ENCODE measurements around the gene TLCD1. TPM values are rescaled to one million over a fixed set of nuclear protein-coding genes. Genes with fewer than 3 reads are reported as not detected.

TLCD1 gene
- total and polyA plus RNA-seq, 7 donors, result 0.68 to 2.4 (median 1.1) TPM; not detected in 1

DNA sequence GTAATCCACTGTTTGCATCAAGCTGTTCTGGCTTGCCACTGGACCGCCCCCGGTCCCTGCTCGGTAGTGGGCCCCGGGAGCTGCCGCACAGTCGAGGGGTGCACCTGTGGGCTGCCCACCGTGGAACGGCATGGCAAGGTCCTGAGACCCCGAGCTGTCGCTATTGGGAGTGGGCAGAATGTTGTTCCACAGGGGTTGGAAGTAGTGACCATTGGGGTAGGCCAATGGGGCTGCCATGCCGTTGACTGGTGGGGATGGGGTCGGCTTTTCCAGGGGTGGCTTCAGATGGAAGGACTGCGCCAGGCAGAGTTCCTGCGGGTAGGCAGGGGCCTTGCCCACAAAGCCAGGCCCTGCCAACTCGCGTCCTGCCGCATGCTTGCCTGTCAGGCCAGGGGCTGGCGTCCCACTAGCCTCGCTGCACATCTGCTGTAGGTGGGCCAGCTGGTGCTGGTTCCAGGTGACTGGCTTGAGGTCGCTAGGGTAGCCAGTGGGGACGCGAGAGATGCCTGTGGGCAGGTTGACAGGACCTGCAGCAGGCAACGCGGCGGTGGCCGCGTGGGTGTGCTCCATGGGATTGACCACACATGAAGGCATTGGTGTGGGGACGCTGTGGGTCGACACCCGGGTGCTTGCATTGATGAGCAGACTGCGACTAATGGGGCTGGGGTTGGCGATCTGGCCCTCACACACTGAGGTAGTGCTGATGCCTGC lies 32.5 kb upstream of the TLCD1 start:
- Histone ChIP-seq H3K36me3 (ENCODE audit: insufficient read depth in 1 of 2, low read depth in 1 of 2) (peaks cover 0 to 33% of the 10 kb centered on the region in 2 donors), H3K27ac (no peak overlapping the region), H3K4me1 (peaks cover 13% of the 10 kb centered on the region), H3K4me3 (no peak overlapping the region), H3K27me3 (ENCODE audit: insufficient read depth in 3 of 3, low read length in 2 of 3) (no peaks in the 10 kb centered on the region), H3K9me3 (no peaks in the 10 kb centered on the region)
- DNase-seq, result peak in 1 of 2 donors; percentile 51
- 93 to 98% (median 94%) methylated on average over 32 of the region's 32 CpGs for WGBS, 3 donors
- intact Hi-C loops (cut with DNase I), result no loop called here
- TF ChIP-seq, protein P1, sequence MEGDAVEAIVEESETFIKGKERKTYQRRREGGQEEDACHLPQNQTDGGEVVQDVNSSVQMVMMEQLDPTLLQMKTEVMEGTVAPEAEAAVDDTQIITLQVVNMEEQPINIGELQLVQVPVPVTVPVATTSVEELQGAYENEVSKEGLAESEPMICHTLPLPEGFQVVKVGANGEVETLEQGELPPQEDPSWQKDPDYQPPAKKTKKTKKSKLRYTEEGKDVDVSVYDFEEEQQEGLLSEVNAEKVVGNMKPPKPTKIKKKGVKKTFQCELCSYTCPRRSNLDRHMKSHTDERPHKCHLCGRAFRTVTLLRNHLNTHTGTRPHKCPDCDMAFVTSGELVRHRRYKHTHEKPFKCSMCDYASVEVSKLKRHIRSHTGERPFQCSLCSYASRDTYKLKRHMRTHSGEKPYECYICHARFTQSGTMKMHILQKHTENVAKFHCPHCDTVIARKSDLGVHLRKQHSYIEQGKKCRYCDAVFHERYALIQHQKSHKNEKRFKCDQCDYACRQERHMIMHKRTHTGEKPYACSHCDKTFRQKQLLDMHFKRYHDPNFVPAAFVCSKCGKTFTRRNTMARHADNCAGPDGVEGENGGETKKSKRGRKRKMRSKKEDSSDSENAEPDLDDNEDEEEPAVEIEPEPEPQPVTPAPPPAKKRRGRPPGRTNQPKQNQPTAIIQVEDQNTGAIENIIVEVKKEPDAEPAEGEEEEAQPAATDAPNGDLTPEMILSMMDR (IDR thresholded peaks at IDR 0.05), result no peak
- no peak for ATAC-seq

- DNase-seq, result no peak
- ATAC-seq, result no peak
- Histone ChIP-seq H3K36me3 (ENCODE audit: insufficient read depth in 1 of 2, low read depth in 1 of 2) (peaks cover 0 to 33% of the 10 kb centered on the region in 2 donors), H3K27me3 (ENCODE audit: insufficient read depth in 3 of 3, low read length in 2 of 3) (no peaks in the 10 kb centered on the region), H3K27ac (no peak overlapping the region), H3K4me3 (no peak overlapping the region), H3K4me1 (peaks cover 7% of the 10 kb centered on the region), H3K9me3 (no peaks in the 10 kb centered on the region)
- WGBS, 3 donors, result 69 to 74% (median 71%) methylated on average over 5 of the region's 5 CpGs
- TF ChIP-seq, protein P1 (IDR thresholded peaks at IDR 0.05), result no peak
- intact Hi-C loops (cut with DNase I), result loop anchor here in 1 of 2 donors (2.0 kb wide), 1 partner anchor 157 kb away; no protein-coding TSS in a partner anchor
Measured at GRCh38 chr17:28756049-28756804, 30.2 kb upstream of the TLCD1 start.

GRCh38 chr17:28755486-28755885 lies 29.5 kb upstream of the TLCD1 start:
- Histone ChIP-seq H3K4me1 (peaks cover 2% of the 10 kb centered on the region), H3K9me3 (no peaks in the 10 kb centered on the region), H3K36me3 (ENCODE audit: insufficient read depth in 1 of 2, low read depth in 1 of 2) (peaks cover 0 to 33% of the 10 kb centered on the region in 2 donors), H3K4me3 (no peak overlapping the region), H3K27ac (no peak overlapping the region), H3K27me3 (ENCODE audit: insufficient read depth in 3 of 3, low read length in 2 of 3) (no peaks in the 10 kb centered on the region)
- WGBS, 3 donors, result 75 to 87% (median 87%) methylated on average over 7 of the region's 7 CpGs
- ATAC-seq (no peak), DNase-seq (no peak)
- TF ChIP-seq, protein P1 (IDR thresholded peaks at IDR 0.05), result no peak
- intact Hi-C loops (cut with DNase I), result no loop called here

DNA sequence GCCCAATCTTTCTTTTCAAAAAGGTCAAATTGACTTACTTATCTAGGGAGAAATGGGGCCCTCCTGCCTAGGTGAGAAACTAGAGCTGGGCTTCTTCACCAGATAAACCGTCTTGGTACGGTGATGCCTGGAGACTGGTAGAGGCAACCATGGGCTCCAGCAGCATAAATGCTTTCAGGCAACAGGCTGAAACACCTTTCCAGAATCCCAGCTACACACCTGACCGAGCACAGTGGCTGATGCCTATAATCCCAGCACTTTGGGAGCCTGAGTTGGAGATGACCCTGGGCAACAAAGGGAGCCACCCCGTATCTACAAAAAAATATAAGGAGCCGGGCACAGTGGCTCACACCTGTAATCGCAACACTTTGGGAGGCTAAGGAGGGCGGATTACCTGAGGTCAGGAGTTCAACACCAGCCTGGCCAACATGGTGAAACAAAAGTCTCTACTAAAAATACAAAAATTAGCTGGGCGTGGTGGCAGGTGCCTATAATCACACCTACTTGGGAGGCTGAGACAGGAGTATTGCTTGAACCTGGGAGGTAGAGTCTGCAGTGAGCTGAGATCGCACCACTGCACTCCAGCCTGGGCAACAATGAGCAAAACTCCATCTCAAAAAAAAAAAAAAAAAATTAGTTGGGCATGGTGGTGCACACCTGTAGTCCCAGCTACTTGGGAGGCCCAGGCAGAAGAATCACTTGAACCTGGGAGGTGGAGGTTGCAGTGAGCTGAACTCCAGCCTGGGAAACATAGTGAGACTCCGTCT lies 25.8 kb upstream of the TLCD1 start:
- 93 to 94% (median 94%) methylated on average over 10 of the region's 10 CpGs for WGBS, 3 donors
- no peak overlapping the region for H3K4me3 ChIP-seq
- H3K27me3 ChIP-seq (ENCODE audit: insufficient read depth in 3 of 3, low read length in 2 of 3), result no peaks in the 10 kb centered on the region
- peaks cover 4% of the 10 kb centered on the region for H3K4me1 ChIP-seq
- no peak overlapping the region for H3K27ac ChIP-seq
- TF ChIP-seq, protein P1 (IDR thresholded peaks at IDR 0.05), result no peak
- DNase-seq, result peak in 1 of 2 donors; percentile 23
- ATAC-seq, result no peak
- no peaks in the 10 kb centered on the region for H3K9me3 ChIP-seq
- intact Hi-C loops (cut with DNase I), result loop anchor here in 1 of 2 donors (2.0 kb wide), 1 partner anchor 23 kb away; the partner anchor contains the start of gene NEK8
- peaks cover 0 to 25% of the 10 kb centered on the region in 2 donors for H3K36me3 ChIP-seq (ENCODE audit: insufficient read depth in 1 of 2, low read depth in 1 of 2)
